Lung microvascular endothelial cell (primary cell): ENCODE measurements around the gene ZNF816. TPM values are rescaled to one million over a fixed set of nuclear protein-coding genes. Genes with fewer than 3 reads are reported as not detected.
"Not testable (repeated sequence)": the region's sequence is repeated elsewhere in the genome, so short reads cannot be mapped to it uniquely, and the experiment has no call there.

Experiments
- DNase-seq, 2 donors: peaks; one replicate each; pipeline versions ENCODE4 v3.0.0 to v3.0.0-alpha.2; 2010; ENCODE audit warnings: low read depth in 2 of 2
- total RNA-seq: library from RNA; depleted of rRNA; stranded (reverse); fragments of >200 nt; gene quantifications from 2 replicates; pipeline ENCODE4 v1.2.1, GENCODE V29; 2014

The ZNF816 gene
- total RNA-seq, 1 donor from 2014 or later = 6.5 TPM

- DNase-seq = peak in 1 of 2 donors; percentile 63
Observed at GRCh38 chr19:52935434-52935833, 27.2 kb downstream of the ZNF816 start.

- DNase-seq = not testable (repeated sequence)
Observed at GRCh38 chr19:52924641-52925040, 38.0 kb downstream of the ZNF816 start.

GRCh38 chr19:52923778-52924593 lies 38.7 kb downstream of the ZNF816 start:
- peak in 1 of 2 donors; percentile 50 for DNase-seq

GRCh38 chr19:52922841-52923777 lies 39.6 kb downstream of the ZNF816 start, which contains the start of gene ZNF888:
Gene ZNF888, minus strand, starts transcription at chr19:52923428. Its CDS starts 5,555 bp downstream, at chr19:52917873.
- DNase-seq = peak; percentile 78 to 91

GRCh38 chr19:52917531-52917930 lies 45.1 kb downstream of the ZNF816 start:
- no peak for DNase-seq

- no peak for DNase-seq
Observed at GRCh38 chr19:52910648-52911047, 52.0 kb downstream of the ZNF816 start.

- DNase-seq = not testable (repeated sequence)
Observed at GRCh38 chr19:52904052-52904780, 58.5 kb downstream of the ZNF816 start.

- no peak for DNase-seq
Observed at GRCh38 chr19:52901842-52902241, 60.8 kb downstream of the ZNF816 start.

Other genes starting within 250 kb of the ZNF816 start
- 8.5 and 8.7 TPM in 2 replicates for gene ZNF611, start 227.8 kb downstream of the ZNF816 start, total RNA-seq
- gene ZNF600, start 176.1 kb downstream of the ZNF816 start, total RNA-seq = 2.2 and 3.0 TPM in 2 replicates
- gene ZNF28, start 141.2 kb downstream of the ZNF816 start, total RNA-seq = 10.0 and 20.2 TPM in 2 replicates
- gene ZNF468, start 105.3 kb downstream of the ZNF816 start, total RNA-seq = 13.3 and 17.5 TPM in 2 replicates
- gene ZNF320, start 65.2 kb downstream of the ZNF816 start, total RNA-seq = 5.0 and 8.5 TPM in 2 replicates
- gene ZNF888, start 39.5 kb downstream of the ZNF816 start, total RNA-seq = 4.1 and 5.2 TPM in 2 replicates
- gene ERVV-1, start 51.0 kb upstream of the ZNF816 start, total RNA-seq = not detected in 2 replicates
- not detected in 2 replicates for gene ERVV-2, start 81.9 kb upstream of the ZNF816 start, total RNA-seq
- gene ZNF160, start 140.5 kb upstream of the ZNF816 start, total RNA-seq = 10.9 and 20.0 TPM in 2 replicates
- 1.3 and 2.0 TPM in 2 replicates for gene ZNF415, start 170.0 kb upstream of the ZNF816 start, total RNA-seq
- 3.7 and 4.6 TPM in 2 replicates for gene ZNF347, start 196.2 kb upstream of the ZNF816 start, total RNA-seq
- 1.3 and 1.8 TPM in 2 replicates for gene ZNF665, start 230.5 kb upstream of the ZNF816 start, total RNA-seq